ENCODE data around the gene TIFAB.

DNA sequence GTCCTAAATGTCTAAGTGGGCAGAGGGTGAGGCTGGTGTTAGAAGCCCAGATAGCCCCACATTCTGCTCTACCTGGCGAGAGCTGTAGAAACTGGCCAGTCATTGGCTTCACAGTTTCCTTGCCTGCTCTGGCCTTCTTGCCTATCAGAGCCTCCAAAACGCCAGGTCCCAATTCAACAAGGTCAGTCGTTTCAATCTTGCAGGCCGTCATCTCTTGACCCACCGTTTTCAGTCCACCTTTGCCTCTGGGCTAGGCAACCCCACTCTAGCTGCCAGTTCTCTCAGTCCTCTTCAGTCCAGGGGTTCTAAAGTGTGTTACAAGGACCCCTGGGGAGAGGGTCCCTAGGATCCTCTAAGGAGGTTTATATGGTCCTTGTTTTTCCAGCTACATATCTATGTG lies 20.0 kb upstream of the TIFAB start:
- TF ChIP-seq POLR2A (IDR thresholded peaks at IDR 0.05; ENCODE audit: low read length): no peak
- TF ChIP-seq GATA1 (IDR thresholded peaks at IDR 0.05; ENCODE audit: low read depth, low read length): no peak
